HepG2 (cell line): Measurements from ENCODE around the gene SIX5. TPM values are rescaled to one million over a fixed set of nuclear protein-coding genes. Genes with fewer than 3 reads are reported as not detected.
A peak's percentile ranks its signal among the peaks of the same experiment; 100 is the strongest.

Experiments used
- HCFC1 ChIP-seq: fragments of 150-350 bp; IDR thresholded peaks from 2 replicates; pipeline ENCODE4 v1.6.1; 2014; ENCODE audit warnings: low read depth, low read length
- MAZ ChIP-seq, 2 experiments: sonication (generic) in 1 of 2; formaldehyde crosslinking in 1 of 2; IDR thresholded peaks; 2 replicates each; pipeline versions ENCODE4 v1.5.0 to v1.6.1; 2012 to 2020; ENCODE audit warnings: low read depth in 2 of 2, mild to moderate bottlenecking in 2 of 2, borderline replicate concordance in 1 of 2, improper control_type of control experiment in 1 of 2, low read length in 1 of 2, missing genetic modification reagents in 1 of 2, moderate library complexity in 1 of 2
- NPAS2 ChIP-seq: sonication (generic); formaldehyde crosslinking; IDR thresholded peaks from 2 replicates; pipeline ENCODE4 v1.8.0; 2022; ENCODE audit warnings: mild to moderate bottlenecking, missing genetic modification reagents, borderline replicate concordance
- SIX4 ChIP-seq: sonication (generic); formaldehyde crosslinking; IDR thresholded peaks from 2 replicates; pipeline ENCODE4 v1.4.0; 2020; ENCODE audit warnings: missing genetic modification reagents
- TARDBP ChIP-seq: sonication (generic); formaldehyde crosslinking; IDR thresholded peaks from 2 replicates; pipeline ENCODE4 v1.8.0; 2022; ENCODE audit warnings: mild to moderate bottlenecking, missing genetic modification reagents
- TBL1XR1 ChIP-seq: fragments of 150-350 bp; IDR thresholded peaks from 2 replicates; pipeline ENCODE4 v1.6.1; 2014; ENCODE audit warnings: borderline replicate concordance, low read length; ENCODE audit not compliant: partially characterized antibody
- TCF7 ChIP-seq: sonication (generic); IDR thresholded peaks from 2 replicates; pipeline ENCODE4 v1.6.1; 2016; ENCODE audit warnings: antibody characterized with exemption, low read depth
- U2AF1 ChIP-seq: fragments of 200-400 bp; formaldehyde crosslinking; optimal IDR thresholded peaks from 2 replicates; pipeline ENCODE3; 2017; ENCODE audit warnings: mild to moderate bottlenecking, low read depth, low read length
- ZNF121 ChIP-seq: sonication (generic); formaldehyde crosslinking; IDR thresholded peaks from 2 replicates; pipeline ENCODE4 v1.5.0; 2020; ENCODE audit warnings: mild to moderate bottlenecking, missing genetic modification reagents
- ZNF180 ChIP-seq: sonication (generic); formaldehyde crosslinking; IDR thresholded peaks from 2 replicates; pipeline ENCODE4 v1.4.0; 2020; ENCODE audit warnings: low read depth, missing genetic modification reagents, borderline replicate concordance
- ZNF296 ChIP-seq: sonication (generic); formaldehyde crosslinking; conservative IDR thresholded peaks from 2 replicates; pipeline ENCODE4 v1.5.0; 2020; ENCODE audit warnings: mild to moderate bottlenecking, missing genetic modification reagents
- ZNF510 ChIP-seq: sonication (generic); formaldehyde crosslinking; IDR thresholded peaks from 2 replicates; pipeline ENCODE4 v1.4.0; 2020; ENCODE audit warnings: low read depth, mild to moderate bottlenecking, missing genetic modification reagents
- ZNF569 ChIP-seq: sonication (generic); formaldehyde crosslinking; IDR thresholded peaks from 2 replicates; pipeline ENCODE4 v1.5.0; 2020; ENCODE audit warnings: mild to moderate bottlenecking, missing genetic modification reagents, moderate library complexity, borderline replicate concordance
- ZNF672 ChIP-seq: sonication (generic); formaldehyde crosslinking; IDR thresholded peaks from 2 replicates; pipeline ENCODE4 v1.8.1; 2022; ENCODE audit warnings: missing genetic modification reagents
- ZNF709 ChIP-seq: sonication (generic); formaldehyde crosslinking; IDR thresholded peaks from 2 replicates; pipeline ENCODE4 v1.5.0; 2020; ENCODE audit warnings: mild to moderate bottlenecking, missing genetic modification reagents
- ZNF788 ChIP-seq: sonication (generic); formaldehyde crosslinking; IDR thresholded peaks from 2 replicates; pipeline ENCODE4 v1.5.0; 2020; ENCODE audit warnings: mild to moderate bottlenecking, missing genetic modification reagents, borderline replicate concordance
- polyA plus RNA-seq, 8 experiments: library from polyadenylated mRNA; depleted of rRNA in 3 of 8; stranded (reverse) in 7 of 8; unstranded in 1 of 8; fragments of >200 nt; fragmentation: Illumina TruSeq in 4 of 8; extraction: Trizol in 4 of 8; gene quantifications; 2 replicates each; pipeline versions ENCODE4 v1.2.1 to v1.2.3, GENCODE V29; 2011 to 2016; ENCODE audit warnings: low read depth in 4 of 8, missing spikeins in 1 of 8, mixed read lengths in 1 of 8; ENCODE audit not compliant: insufficient read depth in 1 of 8
- total RNA-seq, 5 experiments: library from RNA; depleted of rRNA; stranded (reverse); fragments of >200 nt; fragmentation: Illumina TruSeq; extraction: Trizol; gene quantifications; 2 replicates each; pipeline ENCODE4 v1.2.3, GENCODE V29; 2016; ENCODE audit warnings: low read depth in 1 of 5
- TF ChIP-seq, protein P1 (sequence below): sonication (generic); formaldehyde crosslinking; IDR thresholded peaks from 2 replicates; pipeline ENCODE4 v1.4.0; 2020; ENCODE audit warnings: missing genetic modification reagents
- TF ChIP-seq, protein P2 (sequence below): sonication (generic); formaldehyde crosslinking; IDR thresholded peaks from 2 replicates; pipeline ENCODE4 v1.5.1; 2020; ENCODE audit warnings: mild to moderate bottlenecking, moderate library complexity, missing genetic modification reagents
- TF ChIP-seq, protein P3 (sequence below): sonication (generic); formaldehyde crosslinking; IDR thresholded peaks from 2 replicates; pipeline ENCODE4 v1.5.1; 2020; ENCODE audit warnings: missing genetic modification reagents, mild to moderate bottlenecking, borderline replicate concordance
- TF ChIP-seq, protein P4 (sequence below): sonication (generic); IDR thresholded peaks from 2 replicates; pipeline ENCODE4 v1.6.1; 2016; ENCODE audit warnings: low read depth, borderline replicate concordance
- TF ChIP-seq, protein P5 (sequence below): sonication (generic); formaldehyde crosslinking; IDR thresholded peaks from 2 replicates; pipeline ENCODE4 v1.8.1; 2023; ENCODE audit warnings: missing genetic modification reagents, mild to moderate bottlenecking, borderline replicate concordance

The SIX5 gene
- total and polyA plus RNA-seq, 2 of the 13 experiments (the other 11 are each of a cell fraction or from before 2014, with no cell fraction given), result 7.7 to 10.5 TPM

DNA sequence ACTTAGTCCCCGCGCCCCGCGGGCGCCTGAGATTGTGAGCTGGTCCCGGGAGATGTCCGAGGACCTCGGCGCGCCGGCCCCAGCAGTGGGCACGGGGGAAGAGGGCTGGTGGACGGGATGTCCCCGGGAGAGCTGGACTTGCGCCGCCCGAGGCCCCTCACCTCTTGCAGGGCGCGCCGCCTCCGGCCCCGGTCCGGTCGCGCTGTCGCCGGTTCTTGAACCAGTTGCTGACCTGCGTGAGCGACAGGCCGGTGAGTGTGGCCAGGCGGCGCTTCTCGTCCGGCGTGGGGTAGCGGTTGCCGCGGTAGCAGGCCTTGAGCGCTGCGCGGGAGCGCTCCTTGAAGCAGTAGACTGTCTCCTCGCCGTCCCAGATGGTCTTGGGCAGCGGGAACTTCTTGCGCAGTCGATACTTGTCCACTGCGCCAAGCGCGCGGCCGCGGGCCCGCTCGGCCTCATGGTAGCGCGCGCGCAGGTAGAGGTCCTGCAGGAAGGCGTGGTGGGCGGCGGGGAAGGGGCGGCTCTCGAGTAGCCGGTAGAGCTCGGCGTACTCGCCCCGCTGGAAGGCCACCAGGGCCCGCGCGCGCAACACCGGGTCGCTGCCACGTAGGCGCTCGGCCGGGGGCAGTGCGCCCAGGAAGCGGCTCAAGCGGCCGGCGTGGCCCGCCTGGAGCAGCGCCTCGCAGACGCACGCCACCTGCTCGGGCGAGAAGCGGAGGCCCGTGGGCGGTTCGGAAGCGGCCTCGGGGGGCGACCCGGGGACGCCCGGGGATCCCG is 984 bp downstream of the SIX5 start (continued):
- TF ChIP-seq, protein P1, sequence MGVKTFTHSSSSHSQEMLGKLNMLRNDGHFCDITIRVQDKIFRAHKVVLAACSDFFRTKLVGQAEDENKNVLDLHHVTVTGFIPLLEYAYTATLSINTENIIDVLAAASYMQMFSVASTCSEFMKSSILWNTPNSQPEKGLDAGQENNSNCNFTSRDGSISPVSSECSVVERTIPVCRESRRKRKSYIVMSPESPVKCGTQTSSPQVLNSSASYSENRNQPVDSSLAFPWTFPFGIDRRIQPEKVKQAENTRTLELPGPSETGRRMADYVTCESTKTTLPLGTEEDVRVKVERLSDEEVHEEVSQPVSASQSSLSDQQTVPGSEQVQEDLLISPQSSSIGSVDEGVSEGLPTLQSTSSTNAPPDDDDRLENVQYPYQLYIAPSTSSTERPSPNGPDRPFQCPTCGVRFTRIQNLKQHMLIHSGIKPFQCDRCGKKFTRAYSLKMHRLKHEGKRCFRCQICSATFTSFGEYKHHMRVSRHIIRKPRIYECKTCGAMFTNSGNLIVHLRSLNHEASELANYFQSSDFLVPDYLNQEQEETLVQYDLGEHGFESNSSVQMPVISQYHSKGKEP (CRISPR knock-in tag), result no peak
- TF ChIP-seq NPAS2 (CRISPR knock-in tag) (peak; percentile 87; the same call in 1 of the 2 replicates), ZNF296 (no peak), MAZ (IDR thresholded peaks at IDR 0.05; ENCODE audit: borderline replicate concordance, low read depth, low read length) (no peak), MAZ (CRISPR knock-in tag; IDR thresholded peaks at IDR 0.05; ENCODE audit: low read depth) (0 out of 2 replicates have a peak, but pooled peaks have one; percentile 17), ZNF569 (CRISPR knock-in tag) (no peak), TBL1XR1 (no peak), ZNF121 (CRISPR knock-in tag) (no peak), HCFC1 (no peak), ZNF709 (CRISPR knock-in tag) (0 out of 2 replicates have a peak, but pooled peaks have one; percentile 18), U2AF1 (no peak), TCF7 (no peak), ZNF788 (0 out of 2 replicates have a peak, but pooled peaks have one; percentile 3), ZNF510 (CRISPR knock-in tag) (no peak), SIX4 (CRISPR knock-in tag) (no peak), TARDBP (CRISPR knock-in tag) (0 out of 2 replicates have a peak, but pooled peaks have one; percentile 32), ZNF672 (CRISPR knock-in tag) (no peak), ZNF180 (CRISPR knock-in tag) (no peak)
- TF ChIP-seq, protein P2, sequence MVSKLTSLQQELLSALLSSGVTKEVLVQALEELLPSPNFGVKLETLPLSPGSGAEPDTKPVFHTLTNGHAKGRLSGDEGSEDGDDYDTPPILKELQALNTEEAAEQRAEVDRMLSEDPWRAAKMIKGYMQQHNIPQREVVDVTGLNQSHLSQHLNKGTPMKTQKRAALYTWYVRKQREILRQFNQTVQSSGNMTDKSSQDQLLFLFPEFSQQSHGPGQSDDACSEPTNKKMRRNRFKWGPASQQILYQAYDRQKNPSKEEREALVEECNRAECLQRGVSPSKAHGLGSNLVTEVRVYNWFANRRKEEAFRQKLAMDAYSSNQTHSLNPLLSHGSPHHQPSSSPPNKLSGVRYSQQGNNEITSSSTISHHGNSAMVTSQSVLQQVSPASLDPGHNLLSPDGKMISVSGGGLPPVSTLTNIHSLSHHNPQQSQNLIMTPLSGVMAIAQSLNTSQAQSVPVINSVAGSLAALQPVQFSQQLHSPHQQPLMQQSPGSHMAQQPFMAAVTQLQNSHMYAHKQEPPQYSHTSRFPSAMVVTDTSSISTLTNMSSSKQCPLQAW (CRISPR knock-in tag), result no peak
- TF ChIP-seq, protein P3, sequence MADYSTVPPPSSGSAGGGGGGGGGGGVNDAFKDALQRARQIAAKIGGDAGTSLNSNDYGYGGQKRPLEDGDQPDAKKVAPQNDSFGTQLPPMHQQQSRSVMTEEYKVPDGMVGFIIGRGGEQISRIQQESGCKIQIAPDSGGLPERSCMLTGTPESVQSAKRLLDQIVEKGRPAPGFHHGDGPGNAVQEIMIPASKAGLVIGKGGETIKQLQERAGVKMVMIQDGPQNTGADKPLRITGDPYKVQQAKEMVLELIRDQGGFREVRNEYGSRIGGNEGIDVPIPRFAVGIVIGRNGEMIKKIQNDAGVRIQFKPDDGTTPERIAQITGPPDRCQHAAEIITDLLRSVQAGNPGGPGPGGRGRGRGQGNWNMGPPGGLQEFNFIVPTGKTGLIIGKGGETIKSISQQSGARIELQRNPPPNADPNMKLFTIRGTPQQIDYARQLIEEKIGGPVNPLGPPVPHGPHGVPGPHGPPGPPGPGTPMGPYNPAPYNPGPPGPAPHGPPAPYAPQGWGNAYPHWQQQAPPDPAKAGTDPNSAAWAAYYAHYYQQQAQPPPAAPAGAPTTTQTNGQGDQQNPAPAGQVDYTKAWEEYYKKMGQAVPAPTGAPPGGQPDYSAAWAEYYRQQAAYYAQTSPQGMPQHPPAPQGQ (CRISPR knock-in tag), result no peak
- TF ChIP-seq, protein P4, sequence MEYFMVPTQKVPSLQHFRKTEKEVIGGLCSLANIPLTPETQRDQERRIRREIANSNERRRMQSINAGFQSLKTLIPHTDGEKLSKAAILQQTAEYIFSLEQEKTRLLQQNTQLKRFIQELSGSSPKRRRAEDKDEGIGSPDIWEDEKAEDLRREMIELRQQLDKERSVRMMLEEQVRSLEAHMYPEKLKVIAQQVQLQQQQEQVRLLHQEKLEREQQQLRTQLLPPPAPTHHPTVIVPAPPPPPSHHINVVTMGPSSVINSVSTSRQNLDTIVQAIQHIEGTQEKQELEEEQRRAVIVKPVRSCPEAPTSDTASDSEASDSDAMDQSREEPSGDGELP, result peak; percentile 21; the same call in 1 of the 2 replicates
- TF ChIP-seq, protein P5, sequence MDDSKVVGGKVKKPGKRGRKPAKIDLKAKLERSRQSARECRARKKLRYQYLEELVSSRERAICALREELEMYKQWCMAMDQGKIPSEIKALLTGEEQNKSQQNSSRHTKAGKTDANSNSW (CRISPR knock-in tag), result no peak
